NCI-H526 treated with DMSO at 0.1 percent for 48 hours (cell line): ENCODE data around the gene TYW5.

Experiments
- DNase-seq: peaks from one replicate; lab custom pipeline; 2025; lab: John Stamatoyannopoulos, UW

The TYW5 gene

GRCh38 chr2:199973703-199974102 is 18.4 kb upstream of the TYW5 start:
- DNase-seq, result peak; percentile 29

- DNase-seq, result no peak
Observed at GRCh38 chr2:199972088-199972626, 16.9 kb upstream of the TYW5 start.

GRCh38 chr2:199968126-199968525 is 12.8 kb upstream of the TYW5 start:
- no peak for DNase-seq

GRCh38 chr2:199966976-199967375 is 11.7 kb upstream of the TYW5 start:
- no peak for DNase-seq

- DNase-seq, result no peak
Observed at GRCh38 chr2:199966405-199966804, 11.1 kb upstream of the TYW5 start.

GRCh38 chr2:199962203-199962602 is 6.9 kb upstream of the TYW5 start:
- DNase-seq, result no peak

GRCh38 chr2:199958014-199958413 is 2.7 kb upstream of the TYW5 start:
- DNase-seq, result no peak

GRCh38 chr2:199956062-199956380 is 730 bp upstream of the TYW5 start:
- peak; percentile 59 for DNase-seq

GRCh38 chr2:199955007-199955338 is 318 bp downstream of the TYW5 start:
- peak; percentile 87 for DNase-seq

GRCh38 chr2:199951023-199951422 is 4.3 kb downstream of the TYW5 start:
- no peak for DNase-seq

- no peak for DNase-seq
Observed at GRCh38 chr2:199950396-199950795, 4.9 kb downstream of the TYW5 start.

- DNase-seq, result no peak
Observed at GRCh38 chr2:199946836-199947235, 8.5 kb downstream of the TYW5 start.

GRCh38 chr2:199946196-199946595 is 9.1 kb downstream of the TYW5 start:
- no peak for DNase-seq

GRCh38 chr2:199943373-199943772 is 11.9 kb downstream of the TYW5 start:
- DNase-seq, result no peak

GRCh38 chr2:199940373-199940772 is 14.9 kb downstream of the TYW5 start:
- peak; percentile 21 for DNase-seq

GRCh38 chr2:199936554-199936953 is 18.7 kb downstream of the TYW5 start:
- DNase-seq, result no peak

- no peak for DNase-seq
Observed at GRCh38 chr2:199933466-199933865, 21.8 kb downstream of the TYW5 start.

GRCh38 chr2:199932312-199932855 is 22.9 kb downstream of the TYW5 start:
- DNase-seq, result no peak

- DNase-seq, result no peak
Observed at GRCh38 chr2:199929262-199929661, 26.0 kb downstream of the TYW5 start.

GRCh38 chr2:199928626-199929025 is 26.7 kb downstream of the TYW5 start:
- no peak for DNase-seq

GRCh38 chr2:199928226-199928625 is 27.1 kb downstream of the TYW5 start:
- no peak for DNase-seq

- DNase-seq, result no peak
Observed at GRCh38 chr2:199926806-199927205, 28.5 kb downstream of the TYW5 start.

- DNase-seq, result no peak
Observed at GRCh38 chr2:199923924-199924323, 31.4 kb downstream of the TYW5 start.

- DNase-seq, result no peak
Observed at GRCh38 chr2:199922856-199923255, 32.4 kb downstream of the TYW5 start.

- no peak for DNase-seq
Observed at GRCh38 chr2:199916980-199917379, 38.3 kb downstream of the TYW5 start.
